GM18507 (cell line): Measurements from ENCODE around the gene MRPS23.
A peak's percentile ranks its signal among the peaks of the same experiment; 100 is the strongest.

Experiments
- DNase-seq: peaks from one replicate; pipeline ENCODE4 v3.0.0; 2011; ENCODE audit warnings: low read depth; ENCODE audit not compliant: insufficient read length; ENCODE audit errors: extremely low spot score
- FAIRE-seq: peaks from 2 replicates; lab custom pipeline; 2011; peaks lifted over from hg19 to GRCh38; lab: Jason Lieb, UNC

The MRPS23 gene

GRCh38 chr17:57849874-57850754 is at the start of gene MRPS23:
Gene MRPS23, minus strand, starts transcription at chr17:57850044. Its CDS starts 34 bp downstream, at chr17:57850010.
- FAIRE-seq: peak; percentile 96

GRCh38 chr17:57899391-57899790 is 49.5 kb upstream of the MRPS23 start:
- FAIRE-seq (no peak), DNase-seq (no peak)

More at GRCh38 chr17:57849874-57850754, at the start of gene MRPS23:
- DNase-seq: peak; percentile 86

GRCh38 chr17:57898487-57899311 is 48.9 kb upstream of the MRPS23 start:
- FAIRE-seq (no peak), DNase-seq (no peak)

GRCh38 chr17:57895382-57896060 is 45.7 kb upstream of the MRPS23 start:
- FAIRE-seq (no peak), DNase-seq (no peak)

GRCh38 chr17:57894848-57895247 is 45.0 kb upstream of the MRPS23 start:
- peak; percentile 60 for FAIRE-seq
- DNase-seq: no peak

GRCh38 chr17:57892820-57893595 is 43.2 kb upstream of the MRPS23 start:
- DNase-seq (no peak), FAIRE-seq (no peak)

GRCh38 chr17:57892146-57892819 is 42.4 kb upstream of the MRPS23 start:
- peak; percentile 84 for FAIRE-seq
- DNase-seq: peak; percentile 71

- FAIRE-seq (no peak), DNase-seq (no peak)
Measured at GRCh38 chr17:57890857-57891232, 41.0 kb upstream of the MRPS23 start.

GRCh38 chr17:57889892-57890856 is 40.3 kb upstream of the MRPS23 start:
- DNase-seq: no peak
- no peak for FAIRE-seq

- no peak for DNase-seq
- no peak for FAIRE-seq
Measured at GRCh38 chr17:57889252-57889651, 39.4 kb upstream of the MRPS23 start.

- DNase-seq (no peak), FAIRE-seq (no peak)
Measured at GRCh38 chr17:57888311-57889216, 38.7 kb upstream of the MRPS23 start.

- no peak for FAIRE-seq
- no peak for DNase-seq
Measured at GRCh38 chr17:57887161-57887560, 37.3 kb upstream of the MRPS23 start.

GRCh38 chr17:57886020-57886419 is 36.2 kb upstream of the MRPS23 start:
- FAIRE-seq (no peak), DNase-seq (no peak)

GRCh38 chr17:57885148-57885915 is 35.5 kb upstream of the MRPS23 start:
- FAIRE-seq (no peak), DNase-seq (no peak)

- no peak for FAIRE-seq
- no peak for DNase-seq
Measured at GRCh38 chr17:57881783-57882351, 32.0 kb upstream of the MRPS23 start.

- DNase-seq (no peak), FAIRE-seq (no peak)
Measured at GRCh38 chr17:57881143-57881542, 31.3 kb upstream of the MRPS23 start.
